ENCODE data around the gene TPD52L1.

DNA sequence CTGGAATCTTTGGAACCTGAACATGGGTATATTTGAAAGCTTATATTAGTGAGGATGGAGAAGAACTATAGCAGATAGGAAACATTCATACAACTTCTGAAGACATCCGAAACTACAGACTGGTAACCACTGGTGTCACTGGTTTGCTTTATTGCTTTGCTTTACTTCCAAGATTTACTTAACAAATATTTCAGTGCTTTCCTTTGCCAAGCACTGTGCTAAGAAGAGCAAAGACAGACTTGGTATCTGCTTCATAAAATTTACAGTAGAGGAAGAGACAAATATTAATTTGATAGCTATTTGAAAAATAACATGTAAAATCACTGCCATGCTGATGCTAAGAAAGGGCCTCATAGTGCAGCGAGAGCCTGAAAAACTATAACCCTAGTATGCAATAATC, 1.8 kb downstream of the TPD52L1 start:
- TF ChIP-seq POLR2AphosphoS5 (IDR thresholded peaks at IDR 0.05; ENCODE audit: low read depth, low read length) = no peak
- no peak for TF ChIP-seq SIN3A (IDR thresholded peaks at IDR 0.05; ENCODE audit: borderline replicate concordance, insufficient read depth, low read length)
- TF ChIP-seq, protein P1, sequence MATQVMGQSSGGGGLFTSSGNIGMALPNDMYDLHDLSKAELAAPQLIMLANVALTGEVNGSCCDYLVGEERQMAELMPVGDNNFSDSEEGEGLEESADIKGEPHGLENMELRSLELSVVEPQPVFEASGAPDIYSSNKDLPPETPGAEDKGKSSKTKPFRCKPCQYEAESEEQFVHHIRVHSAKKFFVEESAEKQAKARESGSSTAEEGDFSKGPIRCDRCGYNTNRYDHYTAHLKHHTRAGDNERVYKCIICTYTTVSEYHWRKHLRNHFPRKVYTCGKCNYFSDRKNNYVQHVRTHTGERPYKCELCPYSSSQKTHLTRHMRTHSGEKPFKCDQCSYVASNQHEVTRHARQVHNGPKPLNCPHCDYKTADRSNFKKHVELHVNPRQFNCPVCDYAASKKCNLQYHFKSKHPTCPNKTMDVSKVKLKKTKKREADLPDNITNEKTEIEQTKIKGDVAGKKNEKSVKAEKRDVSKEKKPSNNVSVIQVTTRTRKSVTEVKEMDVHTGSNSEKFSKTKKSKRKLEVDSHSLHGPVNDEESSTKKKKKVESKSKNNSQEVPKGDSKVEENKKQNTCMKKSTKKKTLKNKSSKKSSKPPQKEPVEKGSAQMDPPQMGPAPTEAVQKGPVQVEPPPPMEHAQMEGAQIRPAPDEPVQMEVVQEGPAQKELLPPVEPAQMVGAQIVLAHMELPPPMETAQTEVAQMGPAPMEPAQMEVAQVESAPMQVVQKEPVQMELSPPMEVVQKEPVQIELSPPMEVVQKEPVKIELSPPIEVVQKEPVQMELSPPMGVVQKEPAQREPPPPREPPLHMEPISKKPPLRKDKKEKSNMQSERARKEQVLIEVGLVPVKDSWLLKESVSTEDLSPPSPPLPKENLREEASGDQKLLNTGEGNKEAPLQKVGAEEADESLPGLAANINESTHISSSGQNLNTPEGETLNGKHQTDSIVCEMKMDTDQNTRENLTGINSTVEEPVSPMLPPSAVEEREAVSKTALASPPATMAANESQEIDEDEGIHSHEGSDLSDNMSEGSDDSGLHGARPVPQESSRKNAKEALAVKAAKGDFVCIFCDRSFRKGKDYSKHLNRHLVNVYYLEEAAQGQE (IDR thresholded peaks at IDR 0.05; ENCODE audit: insufficient read depth in 1 of 2, low read depth in 2 of 2, low read length in 2 of 2) = no peak
